Stomach (tissue), 9 donors: Measurements from ENCODE around the gene TIAL1. TPM values are rescaled to one million over a fixed set of nuclear protein-coding genes. Genes with fewer than 3 reads are reported as not detected.
A peak's percentile ranks its signal among the peaks of the same experiment; 100 is the strongest.

Source experiments
- DNase-seq, 2 donors: peaks; one replicate each; pipeline versions ENCODE4 v3.0.0 to v3.0.0-alpha.2; 2013 to 2019
- H3K27ac ChIP-seq, 5 donors: fragments of 200-600 bp in 4 of 5; sonication (generic) in 4 of 5; one replicate each; pipeline ENCODE4 v1.5.1; 2013 to 2019; ENCODE audit warnings: mild to moderate bottlenecking in 1 of 5, moderate library complexity in 1 of 5
- H3K27me3 ChIP-seq, 3 donors: fragments of 200-600 bp; sonication (generic); one replicate each; pipeline ENCODE4 v1.5.1; 2017 to 2019; ENCODE audit warnings: mixed run types in 1 of 3
- H3K36me3 ChIP-seq, 4 donors: fragments of 200-600 bp; sonication (generic); 1 replicate in 3 of 4; 2 replicates in 1 of 4; pipeline ENCODE4 v1.5.1; 2016 to 2019
- H3K4me1 ChIP-seq, 4 donors: fragments of 200-600 bp; sonication (generic); one replicate each; pipeline ENCODE4 v1.5.1; 2016 to 2019
- H3K4me3 ChIP-seq, 4 donors: fragments of 200-600 bp; sonication (generic) in 3 of 4; one replicate each; pipeline ENCODE4 v1.5.1; 2016 to 2019; ENCODE audit warnings: mild to moderate bottlenecking in 1 of 4
- H3K9me3 ChIP-seq, 4 donors: fragments of 200-600 bp; sonication (generic); one replicate each; pipeline ENCODE4 v1.5.1; 2016 to 2019
- EP300 ChIP-seq: sonication (generic); formaldehyde crosslinking; IDR thresholded peaks from one replicate; pipeline ENCODE4 v1.6.1; 2017; ENCODE audit warnings: antibody characterized with exemption
- POLR2A ChIP-seq, 4 donors: fragments of 450-650 bp; IDR thresholded peaks; one replicate each; pipeline ENCODE4 v1.6.1; 2016; ENCODE audit warnings: antibody characterized with exemption in 4 of 4, control low read depth in 2 of 4, mild to moderate bottlenecking in 1 of 4, moderate library complexity in 1 of 4
- POLR2AphosphoS5 ChIP-seq, 3 donors: sonication (generic); formaldehyde crosslinking; IDR thresholded peaks; one replicate each; pipeline ENCODE4 v1.6.1; 2016; ENCODE audit warnings: antibody characterized with exemption in 3 of 3
- WGBS, 5 donors: extraction: QIAGEN DNeasy Blood & Tissue Kit in 3 of 5; methylation state at CpG; one replicate each; pipeline versions ENCODE4 v1.1.5 to v1.1.7; 2013 to 2018; 5-methylcytosine and 5-hydroxymethylcytosine counted together
- intact Hi-C: fragments of 100-400 bp; cut with DNase I; formaldehyde crosslinking; loops from one replicate; pipeline ENCODE4 v1.15.1; 2023; ENCODE audit warnings: low total_unique reads
- polyA plus RNA-seq, 3 donors: library from polyadenylated mRNA; stranded (reverse); fragments of 200-250 nt; gene quantifications; one replicate each; pipeline ENCODE4 v1.2.3, GENCODE V29; 2013
- total RNA-seq, 5 donors: library from RNA; depleted of rRNA; stranded (reverse); fragments of >200 nt; gene quantifications; one replicate each; pipeline versions ENCODE4 v1.1.0 to v1.2.3, GENCODE V29; 2014 to 2016
- TF ChIP-seq, protein P1 (sequence below), 7 experiments: fragments of 450-650 bp in 4 of 7; fragments of 200-600 bp in 3 of 7; sonication (generic) in 3 of 7; IDR thresholded peaks; one replicate each; pipeline ENCODE4 v1.5.1; 2016 to 2019; ENCODE audit warnings: antibody characterized with exemption in 7 of 7, control low read depth in 2 of 7, mild to moderate bottlenecking in 1 of 7
- donor health status: healthy with polysubstance abuse.
- donor health status: Bipolar disorder and iron deficiency.
- donor health status: healthy.

TIAL1 gene
- total and polyA plus RNA-seq, 8 donors: 22.6 to 140 (median 43.7) TPM

DNA sequence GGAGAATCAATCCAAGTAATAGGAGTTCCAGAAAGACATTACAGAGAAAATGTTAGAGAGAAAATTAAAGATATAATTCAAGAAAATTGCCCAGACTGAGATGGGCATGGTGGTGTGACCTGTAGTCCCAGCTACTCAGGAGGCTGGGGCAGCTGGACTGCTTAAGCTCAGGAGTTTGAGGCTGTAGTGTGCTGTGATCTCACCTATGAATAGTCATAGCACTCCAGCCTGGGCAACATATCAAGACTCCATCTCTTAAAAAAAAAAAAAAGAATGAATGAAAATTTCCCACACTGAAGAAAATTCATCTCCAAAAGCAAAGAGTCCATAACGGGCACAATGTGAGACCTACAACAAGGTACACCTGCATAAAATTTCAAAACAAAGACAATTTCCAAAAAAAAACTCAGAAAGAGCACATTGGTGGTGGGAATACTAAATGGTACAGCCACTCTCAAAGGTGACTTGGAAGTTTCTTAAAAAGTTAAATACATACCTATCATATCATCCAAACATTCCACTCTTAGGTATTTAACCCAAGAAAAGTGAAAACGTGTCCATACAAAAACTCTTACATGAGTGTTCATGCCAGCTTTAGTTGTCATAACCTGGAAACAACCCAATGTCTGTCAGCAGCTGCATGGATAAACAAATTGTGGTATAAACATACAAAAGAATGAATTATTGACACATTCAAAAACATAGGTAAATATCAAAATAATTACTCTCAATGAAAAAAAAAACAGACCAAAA is 47.3 kb downstream of the TIAL1 start:
- intact Hi-C loops: no loop called here
- Histone ChIP-seq H3K36me3 (no peaks in the 10 kb centered on the region), H3K9me3 (no peaks in the 10 kb centered on the region), H3K4me1 (peaks cover 0 to 2% (median 0%) of the 10 kb centered on the region in 4 donors), H3K27me3 (no peaks in the 10 kb centered on the region), H3K27ac (no peak overlapping the region), H3K4me3 (no peak overlapping the region)
- DNase-seq: no peak
- 52 to 67% (median 62%) methylated on average over 2 of the region's 2 CpGs for WGBS, 5 donors
- TF ChIP-seq EP300 (no peak), POLR2AphosphoS5 (IDR thresholded peaks at IDR 0.05) (no peak), POLR2A (IDR thresholded peaks at IDR 0.05) (no peak)
- TF ChIP-seq, protein P1, sequence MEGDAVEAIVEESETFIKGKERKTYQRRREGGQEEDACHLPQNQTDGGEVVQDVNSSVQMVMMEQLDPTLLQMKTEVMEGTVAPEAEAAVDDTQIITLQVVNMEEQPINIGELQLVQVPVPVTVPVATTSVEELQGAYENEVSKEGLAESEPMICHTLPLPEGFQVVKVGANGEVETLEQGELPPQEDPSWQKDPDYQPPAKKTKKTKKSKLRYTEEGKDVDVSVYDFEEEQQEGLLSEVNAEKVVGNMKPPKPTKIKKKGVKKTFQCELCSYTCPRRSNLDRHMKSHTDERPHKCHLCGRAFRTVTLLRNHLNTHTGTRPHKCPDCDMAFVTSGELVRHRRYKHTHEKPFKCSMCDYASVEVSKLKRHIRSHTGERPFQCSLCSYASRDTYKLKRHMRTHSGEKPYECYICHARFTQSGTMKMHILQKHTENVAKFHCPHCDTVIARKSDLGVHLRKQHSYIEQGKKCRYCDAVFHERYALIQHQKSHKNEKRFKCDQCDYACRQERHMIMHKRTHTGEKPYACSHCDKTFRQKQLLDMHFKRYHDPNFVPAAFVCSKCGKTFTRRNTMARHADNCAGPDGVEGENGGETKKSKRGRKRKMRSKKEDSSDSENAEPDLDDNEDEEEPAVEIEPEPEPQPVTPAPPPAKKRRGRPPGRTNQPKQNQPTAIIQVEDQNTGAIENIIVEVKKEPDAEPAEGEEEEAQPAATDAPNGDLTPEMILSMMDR (IDR thresholded peaks at IDR 0.05): no peak

DNA sequence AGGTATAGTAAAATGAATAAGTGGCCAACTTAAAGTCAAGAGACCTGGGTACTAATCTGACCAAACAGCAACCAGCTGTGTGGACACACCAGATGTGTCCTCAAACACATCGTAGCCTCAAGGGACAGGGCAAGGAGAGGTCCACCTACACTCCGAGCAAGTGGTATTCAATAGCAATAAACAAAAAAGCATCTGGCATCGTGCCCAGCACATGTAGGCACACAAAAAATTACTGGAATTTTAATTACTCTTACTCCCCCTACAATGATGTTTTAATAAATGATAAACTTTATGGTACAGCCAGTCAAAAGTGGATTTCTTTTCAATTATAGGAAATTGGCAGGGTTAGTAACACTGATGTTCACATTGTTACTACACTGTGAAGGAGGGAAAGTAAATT is 50.8 kb downstream of the TIAL1 start:
- intact Hi-C loops: no loop called here
- no peak overlapping the region for H3K27ac ChIP-seq
- 26 to 49% (median 37%) methylated on average over 3 of the region's 3 CpGs for WGBS, 5 donors
- no peaks in the 10 kb centered on the region for H3K9me3 ChIP-seq
- DNase-seq: no peak
- no peaks in the 10 kb centered on the region for H3K36me3 ChIP-seq
- peaks cover 0 to 9% (median 0%) of the 10 kb centered on the region in 3 donors for H3K27me3 ChIP-seq
- peaks cover 0 to 36% (median 25%) of the 10 kb centered on the region in 4 donors for H3K4me1 ChIP-seq
- no peak overlapping the region for H3K4me3 ChIP-seq
- no peak for TF ChIP-seq POLR2A (IDR thresholded peaks at IDR 0.05)
- no peak for TF ChIP-seq POLR2AphosphoS5 (IDR thresholded peaks at IDR 0.05)
- TF ChIP-seq EP300: no peak
- TF ChIP-seq, protein P1 (IDR thresholded peaks at IDR 0.05): no peak

DNA sequence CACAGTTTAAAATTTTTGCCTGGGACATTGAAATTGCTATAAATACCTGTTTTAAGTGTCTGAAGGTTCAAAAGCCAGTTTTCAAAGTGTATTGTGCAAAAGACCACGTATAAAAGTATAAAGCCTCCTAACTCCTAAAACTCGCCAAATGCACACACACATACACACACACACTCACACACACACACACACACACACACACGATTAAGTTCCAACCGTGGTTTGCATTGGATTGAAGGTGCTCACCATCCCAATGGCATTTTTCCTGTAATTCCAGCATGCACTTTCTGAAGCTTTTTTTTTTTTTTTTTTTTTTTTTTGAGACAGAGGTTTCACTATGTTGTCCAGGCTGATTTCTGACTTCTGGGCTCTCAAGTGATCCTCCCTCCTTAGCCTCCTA is 51.5 kb downstream of the TIAL1 start:
- H3K27ac ChIP-seq: no peak overlapping the region
- WGBS, 5 donors: 39 to 72% (median 54%) methylated on average over 4 of the region's 4 CpGs
- TF ChIP-seq EP300 (no peak), POLR2AphosphoS5 (IDR thresholded peaks at IDR 0.05) (no peak), POLR2A (IDR thresholded peaks at IDR 0.05) (no peak)
- TF ChIP-seq, protein P1 (IDR thresholded peaks at IDR 0.05): no peak
- H3K4me3 ChIP-seq: no peak overlapping the region
- DNase-seq: no peak
- H3K4me1 ChIP-seq: peaks cover 0 to 43% (median 28%) of the 10 kb centered on the region in 4 donors
- no peaks in the 10 kb centered on the region for H3K9me3 ChIP-seq
- H3K27me3 ChIP-seq: peaks cover 0 to 9% (median 0%) of the 10 kb centered on the region in 3 donors
- intact Hi-C loops: no loop called here
- no peaks in the 10 kb centered on the region for H3K36me3 ChIP-seq

DNA sequence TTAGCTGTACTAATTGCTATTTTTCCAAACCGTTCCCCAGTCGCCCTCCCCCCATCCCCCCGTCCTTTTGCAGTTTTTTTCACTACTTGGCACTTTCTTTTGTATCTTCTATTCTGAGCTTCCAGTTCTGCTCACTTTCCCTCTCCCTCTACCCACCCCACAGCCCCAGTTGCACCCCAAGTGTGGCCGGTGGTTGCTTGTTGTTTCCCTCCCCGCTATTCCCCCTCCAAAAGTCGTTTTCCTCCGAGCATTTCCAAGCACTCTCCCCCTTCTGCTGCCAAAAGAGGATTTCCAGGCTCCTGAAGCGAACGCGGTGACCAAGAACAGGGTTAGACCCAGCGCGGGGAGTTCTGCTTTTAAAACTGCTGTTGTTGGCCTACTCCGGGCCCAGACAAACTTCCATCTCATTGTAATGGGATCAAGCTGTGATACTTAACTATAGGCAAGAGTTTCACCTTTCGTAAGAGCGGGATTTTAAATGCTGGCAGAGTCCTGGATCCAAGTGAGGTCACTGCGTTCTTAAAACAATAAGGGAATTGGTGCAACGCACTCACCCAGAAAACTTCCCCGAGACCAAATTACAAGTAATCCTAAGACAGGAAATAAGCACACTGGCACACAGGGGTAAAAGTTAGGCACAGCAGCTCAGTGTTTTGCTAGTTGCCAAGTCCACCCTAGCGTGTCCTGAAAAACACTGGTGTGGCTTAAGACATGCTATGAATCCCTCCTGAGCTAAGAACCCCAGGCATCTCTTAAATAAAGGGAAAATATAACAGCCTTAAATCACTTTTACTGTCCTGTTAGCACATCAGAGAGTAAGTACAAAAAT is 52.7 kb downstream of the TIAL1 start:
- no peak for TF ChIP-seq EP300
- no peak for TF ChIP-seq POLR2A (IDR thresholded peaks at IDR 0.05)
- TF ChIP-seq, protein P1 (IDR thresholded peaks at IDR 0.05): no peak
- Histone ChIP-seq H3K27me3 (peaks cover 0 to 9% (median 0%) of the 10 kb centered on the region in 3 donors), H3K27ac (peak overlapping the region in 4 of 5 donors; percentile 9 to 88 (median 86)), H3K4me1 (peaks cover 9 to 56% (median 37%) of the 10 kb centered on the region in 4 donors), H3K4me3 (peak overlapping the region in 3 of 4 donors; percentile 66 to 89 (median 81)), H3K9me3 (no peaks in the 10 kb centered on the region), H3K36me3 (no peaks in the 10 kb centered on the region)
- 64 to 75% (median 66%) methylated on average over 19 of the region's 19 CpGs for WGBS, 5 donors
- intact Hi-C loops: no loop called here
- DNase-seq: no peak
